ENCODE measurements around the gene UBE2K. TPM values are rescaled to one million over a fixed set of nuclear protein-coding genes. Genes with fewer than 3 reads are reported as not detected.

UBE2K gene
- total RNA-seq, 1 donor = 27.7 TPM

- DNase-seq (ENCODE audit: low read depth) = no peak
- H3K4me3 ChIP-seq (ENCODE audit: low read depth, low read length) = no peak overlapping the region
- TF ChIP-seq CTCF (IDR thresholded peaks at IDR 0.05; ENCODE audit: insufficient read depth, low read length) = no peak
Observed at GRCh38 chr4:39657465-39657864, 40.5 kb upstream of the UBE2K start.

GRCh38 chr4:39658756-39659155 is 39.2 kb upstream of the UBE2K start:
- peak; percentile 24 for DNase-seq (ENCODE audit: low read depth)
- TF ChIP-seq CTCF (IDR thresholded peaks at IDR 0.05; ENCODE audit: insufficient read depth, low read length) = peak; percentile 47
- H3K4me3 ChIP-seq (ENCODE audit: low read depth, low read length) = no peak overlapping the region

GRCh38 chr4:39660045-39660444 is 37.9 kb upstream of the UBE2K start:
- DNase-seq (ENCODE audit: low read depth) = no peak
- no peak for TF ChIP-seq CTCF (IDR thresholded peaks at IDR 0.05; ENCODE audit: insufficient read depth, low read length)
- no peak overlapping the region for H3K4me3 ChIP-seq (ENCODE audit: low read depth, low read length)

- H3K4me3 ChIP-seq (ENCODE audit: low read depth, low read length) = no peak overlapping the region
- no peak for TF ChIP-seq CTCF (IDR thresholded peaks at IDR 0.05; ENCODE audit: insufficient read depth, low read length)
- no peak for DNase-seq (ENCODE audit: low read depth)
Observed at GRCh38 chr4:39660757-39661156, 37.2 kb upstream of the UBE2K start.

- no peak overlapping the region for H3K4me3 ChIP-seq (ENCODE audit: low read depth, low read length)
- no peak for DNase-seq (ENCODE audit: low read depth)
- TF ChIP-seq CTCF (IDR thresholded peaks at IDR 0.05; ENCODE audit: insufficient read depth, low read length) = no peak
Observed at GRCh38 chr4:39662683-39663082, 35.3 kb upstream of the UBE2K start.

GRCh38 chr4:39664828-39665731 is 32.9 kb upstream of the UBE2K start:
- peak; percentile 46 for DNase-seq (ENCODE audit: low read depth)
- TF ChIP-seq CTCF (IDR thresholded peaks at IDR 0.05; ENCODE audit: insufficient read depth, low read length) = no peak
- no peak overlapping the region for H3K4me3 ChIP-seq (ENCODE audit: low read depth, low read length)
